ENCODE results near the gene TEX48. TPM values are rescaled to one million over a fixed set of nuclear protein-coding genes. Genes with fewer than 3 reads are reported as not detected.

TEX48 gene, protein sequence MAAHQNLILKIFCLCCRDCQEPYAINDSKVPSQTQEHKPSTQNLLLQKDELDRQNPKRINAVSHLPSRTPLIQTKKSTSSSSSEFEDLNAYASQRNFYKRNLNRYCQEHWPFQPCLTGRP
- polyA plus RNA-seq (ENCODE audit: insufficient read length in 4 of 4): not detected

DNA sequence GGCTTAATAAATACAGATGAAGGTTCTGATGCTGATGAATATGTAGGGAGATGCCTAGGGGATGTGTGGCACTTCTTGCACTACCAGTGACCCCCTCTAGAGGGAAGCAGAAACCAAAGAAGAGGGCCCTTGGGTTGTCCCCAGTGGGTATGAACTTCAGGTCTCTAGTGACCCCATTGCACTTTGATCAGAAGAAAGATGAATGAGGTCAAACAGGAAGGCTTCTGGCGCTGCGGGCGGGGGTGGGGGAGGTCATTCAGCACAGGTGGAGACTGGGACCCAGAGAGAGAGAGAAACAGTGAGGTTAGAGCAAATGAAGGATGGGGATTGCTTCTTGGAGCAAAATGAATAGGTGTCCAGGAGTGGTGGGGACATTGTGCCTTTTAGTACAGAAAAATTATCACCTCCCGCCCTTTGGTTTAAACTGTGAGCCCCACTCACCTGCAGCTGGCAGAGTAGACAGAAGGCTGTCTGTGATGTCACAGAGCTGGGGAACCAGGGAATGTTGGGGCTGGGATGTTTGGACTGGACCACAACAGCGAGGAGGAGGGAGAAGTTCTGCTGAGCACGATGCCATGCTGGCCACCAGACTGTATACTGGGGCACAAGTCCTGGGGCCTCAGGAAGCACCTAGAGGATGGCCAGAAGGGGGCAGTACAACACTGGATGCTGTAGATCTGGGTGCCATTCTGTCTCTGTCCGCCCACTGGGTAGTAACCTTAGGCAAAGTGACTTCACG, at the start of gene TEX48:
TEX48 (minus strand) TSS at position 599 of the 739 bp plus-strand sequence. CDS start 10,469 bp downstream, outside the sequence.
- DNase-seq (ENCODE audit: low read depth in 4 of 4, low spot score in 2 of 4): no peak

DNA sequence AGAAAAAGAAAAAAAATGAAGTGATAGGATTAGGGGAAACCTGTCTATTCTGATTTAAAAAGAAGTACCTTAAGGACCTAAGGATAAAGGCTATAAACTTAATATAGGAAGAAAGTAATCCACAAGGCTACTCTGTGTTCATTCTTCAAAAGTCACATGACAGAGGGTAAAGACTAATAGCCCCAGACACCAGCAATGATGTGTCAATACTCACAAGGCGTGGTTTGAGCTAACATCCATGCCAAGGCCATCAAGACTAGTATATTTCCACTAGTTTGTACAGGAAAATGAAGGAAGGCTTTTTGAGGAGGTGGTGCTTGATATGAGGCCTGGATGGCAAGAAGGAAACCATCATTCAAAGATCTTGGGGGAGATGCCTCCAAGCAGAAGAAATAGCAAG, 49.7 kb upstream of the TEX48 start:
- no peak for DNase-seq (ENCODE audit: low read depth in 4 of 4, low spot score in 2 of 4)

DNA sequence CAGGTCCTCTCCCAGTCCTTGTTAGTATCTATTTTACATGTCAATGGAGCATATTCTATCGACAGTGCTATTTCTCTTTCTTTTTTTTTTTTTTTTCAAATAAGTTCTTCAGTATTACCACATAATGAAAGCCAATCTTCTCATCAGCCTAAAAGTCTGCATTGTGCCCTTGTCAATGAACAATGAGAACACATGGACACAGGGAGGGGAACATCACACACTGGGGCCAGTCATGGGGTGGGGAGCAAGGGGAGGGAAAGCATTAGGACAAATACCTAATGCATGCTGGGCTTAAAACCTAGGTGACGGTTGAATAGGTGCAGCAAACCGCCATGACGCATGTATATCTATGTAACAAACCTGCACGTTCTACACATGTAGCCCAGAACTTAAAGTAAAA, 47.7 kb upstream of the TEX48 start:
- no peak for DNase-seq (ENCODE audit: low read depth in 4 of 4, low spot score in 2 of 4)

DNA sequence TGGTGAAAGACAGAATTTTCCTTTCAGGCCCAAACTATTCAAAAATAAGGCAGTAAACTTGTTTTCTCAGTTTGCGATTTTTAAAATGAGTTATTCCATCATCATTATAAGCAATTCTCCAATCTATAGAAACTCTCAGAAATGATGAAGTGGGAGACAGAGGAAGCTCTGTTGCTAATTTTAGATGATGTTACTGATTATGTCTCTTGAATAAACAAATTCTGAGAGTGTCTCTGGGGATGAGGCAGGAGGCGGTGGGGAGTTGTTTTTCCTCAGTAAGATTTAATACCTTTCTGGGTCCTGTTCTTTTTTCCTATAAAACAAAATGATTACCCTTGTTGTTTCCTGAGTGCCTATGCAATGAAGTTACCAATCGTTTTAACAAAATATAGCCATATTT, 43.9 kb upstream of the TEX48 start:
- no peak for DNase-seq (ENCODE audit: low read depth in 4 of 4, low spot score in 2 of 4)

DNA sequence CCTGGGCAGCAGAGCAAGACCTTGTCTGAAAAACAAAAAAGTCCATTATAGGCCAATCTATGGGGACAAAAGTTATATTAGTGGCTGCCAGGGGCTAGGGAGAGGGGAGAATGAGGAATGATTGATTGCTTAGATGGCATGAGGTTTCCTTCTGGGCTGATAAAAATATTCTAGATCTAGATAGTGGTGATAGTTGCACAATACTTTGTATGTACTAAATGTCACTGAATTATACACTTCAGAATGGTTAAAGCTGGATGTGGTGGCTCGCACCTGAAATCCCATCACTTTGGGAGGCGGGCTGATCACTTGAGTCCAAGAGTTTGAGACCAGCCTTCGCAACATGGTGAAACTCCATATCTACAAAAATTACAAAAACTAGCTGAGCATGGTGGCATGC, 42.8 kb upstream of the TEX48 start:
- no peak for DNase-seq (ENCODE audit: low read depth in 4 of 4, low spot score in 2 of 4)

DNA sequence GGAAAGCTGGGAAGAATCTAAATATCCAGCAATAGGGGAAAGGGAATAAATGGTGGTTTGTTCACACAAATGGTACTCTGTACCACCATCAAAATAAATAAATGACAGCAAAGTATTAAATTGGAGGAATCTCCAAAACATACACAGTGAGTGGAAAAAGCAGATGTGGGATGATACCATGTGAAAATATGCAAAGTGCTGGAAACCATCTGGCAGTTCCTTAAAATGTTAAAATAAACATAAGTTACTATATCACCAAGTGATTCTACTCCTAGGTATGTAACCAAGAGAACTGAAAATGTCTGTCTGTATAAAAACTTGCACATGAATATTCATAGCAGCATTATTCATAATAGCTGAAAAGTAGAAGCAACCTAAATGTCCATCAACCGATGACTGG, 41.9 kb upstream of the TEX48 start:
- DNase-seq (ENCODE audit: low read depth in 4 of 4, low spot score in 2 of 4): no peak

DNA sequence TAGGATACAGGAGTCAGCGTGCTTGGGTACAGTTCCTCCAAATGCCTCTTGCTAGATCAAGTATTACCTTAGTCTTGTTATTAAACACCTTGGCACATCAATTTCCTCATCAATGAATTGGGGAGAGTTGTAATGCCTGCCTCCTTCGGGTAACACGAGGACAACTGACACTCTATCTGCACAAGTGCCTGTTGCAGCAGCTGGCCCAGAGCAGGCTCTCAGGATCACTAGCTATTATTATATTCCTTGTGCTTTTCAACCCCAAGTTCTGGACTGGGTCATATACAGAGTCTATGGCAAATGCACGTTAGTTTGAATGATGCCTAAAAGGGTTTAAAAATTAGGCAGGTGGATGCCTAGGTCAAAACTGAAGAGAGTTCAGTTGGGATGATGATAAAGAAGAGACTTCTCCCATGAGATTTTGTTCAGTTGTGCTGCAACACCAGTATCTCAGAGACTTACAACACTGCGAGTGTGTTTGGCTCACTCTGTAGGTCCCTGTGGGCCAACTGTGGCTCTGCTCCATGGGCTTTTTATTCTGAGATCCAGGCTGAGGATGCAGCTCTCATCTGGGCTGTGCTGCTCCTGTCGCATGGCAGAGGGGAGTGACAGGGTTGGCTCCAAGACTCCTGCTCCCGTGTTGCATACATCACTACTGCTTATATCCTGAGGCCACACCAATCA, 41.1 kb upstream of the TEX48 start:
- DNase-seq (ENCODE audit: low read depth in 4 of 4, low spot score in 2 of 4): no peak

DNA sequence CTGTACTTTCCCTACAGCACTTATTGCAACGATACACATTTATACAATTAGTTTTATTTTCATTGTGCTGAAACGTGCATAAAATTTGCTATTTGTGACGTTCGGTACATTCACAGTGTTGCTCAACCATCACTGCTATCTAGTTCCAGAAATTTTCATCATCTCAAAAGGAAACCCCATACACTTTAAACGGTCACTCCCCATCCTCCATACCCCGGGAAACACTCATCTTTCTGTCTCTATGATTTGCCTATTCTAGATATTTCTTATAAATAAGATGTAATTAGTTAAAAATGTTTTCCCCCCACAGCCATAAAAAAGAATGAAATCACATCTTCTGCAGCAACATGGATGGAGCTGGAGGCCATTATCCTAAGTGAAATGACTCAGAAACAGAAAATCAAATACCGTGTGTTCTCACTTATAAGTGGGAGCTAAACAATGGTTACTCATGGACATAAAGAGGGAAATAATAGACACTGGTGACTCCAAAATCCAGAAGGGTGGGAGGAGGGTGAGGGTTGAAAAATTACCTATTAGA, 40.2 kb upstream of the TEX48 start:
- no peak for DNase-seq (ENCODE audit: low read depth in 4 of 4, low spot score in 2 of 4)

DNA sequence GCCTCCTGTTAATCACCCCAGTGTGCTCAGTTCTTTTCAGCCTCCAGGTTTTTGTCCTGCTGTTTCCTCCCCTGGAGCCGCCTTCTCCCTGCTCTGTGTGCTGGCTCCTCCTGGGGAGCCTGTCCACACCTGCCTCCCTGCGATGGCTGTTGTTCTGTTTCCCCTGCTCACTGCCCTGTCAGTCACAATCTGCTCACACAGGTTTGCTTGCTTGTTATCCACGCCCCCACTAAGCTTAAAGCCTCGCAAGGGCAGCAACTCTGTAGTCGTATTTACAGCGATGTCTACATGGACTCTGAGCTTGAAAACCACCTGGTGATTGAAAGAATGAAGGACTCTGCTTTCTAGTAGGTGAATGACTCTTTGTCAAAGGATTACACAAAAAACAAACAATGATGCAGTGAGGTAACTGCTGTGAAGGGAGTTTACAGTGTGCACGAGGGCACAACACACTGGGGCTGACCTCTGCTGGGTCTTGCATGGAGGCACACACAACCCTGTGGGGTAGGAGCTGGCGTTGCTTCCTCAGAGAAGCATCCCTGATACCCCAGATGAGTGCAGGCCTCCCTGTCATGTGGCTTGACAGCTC, 39.6 kb upstream of the TEX48 start:
- DNase-seq (ENCODE audit: low read depth in 4 of 4, low spot score in 2 of 4): no peak

DNA sequence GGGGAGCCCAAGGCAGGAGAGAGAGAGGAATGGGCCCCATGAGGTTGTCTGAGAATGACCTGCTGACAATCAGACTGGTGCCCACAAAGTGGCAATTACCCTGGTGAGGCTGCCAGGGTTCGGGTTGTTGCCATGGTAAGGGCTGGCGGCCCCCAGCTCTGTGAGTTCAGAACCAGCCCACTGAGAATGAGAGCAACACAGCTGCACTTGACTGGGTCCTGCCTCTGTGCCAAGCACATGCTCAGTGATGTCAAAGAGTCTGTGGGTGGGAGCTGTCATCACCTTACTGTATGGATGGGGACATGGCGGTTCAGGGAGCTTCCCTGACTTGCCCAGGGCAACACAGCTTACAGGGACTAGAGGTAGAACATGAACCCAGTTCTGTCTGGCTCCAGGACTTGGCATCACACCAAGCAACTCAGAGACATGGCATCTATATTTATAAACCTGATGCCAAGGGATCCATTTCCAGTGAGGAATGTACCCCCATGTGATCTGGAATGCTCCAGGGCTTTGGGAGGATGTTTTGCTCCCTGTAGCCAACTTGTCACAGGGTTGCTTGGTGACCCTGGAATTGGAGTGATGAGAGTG, 38.2 kb upstream of the TEX48 start:
- no peak for DNase-seq (ENCODE audit: low read depth in 4 of 4, low spot score in 2 of 4)

DNA sequence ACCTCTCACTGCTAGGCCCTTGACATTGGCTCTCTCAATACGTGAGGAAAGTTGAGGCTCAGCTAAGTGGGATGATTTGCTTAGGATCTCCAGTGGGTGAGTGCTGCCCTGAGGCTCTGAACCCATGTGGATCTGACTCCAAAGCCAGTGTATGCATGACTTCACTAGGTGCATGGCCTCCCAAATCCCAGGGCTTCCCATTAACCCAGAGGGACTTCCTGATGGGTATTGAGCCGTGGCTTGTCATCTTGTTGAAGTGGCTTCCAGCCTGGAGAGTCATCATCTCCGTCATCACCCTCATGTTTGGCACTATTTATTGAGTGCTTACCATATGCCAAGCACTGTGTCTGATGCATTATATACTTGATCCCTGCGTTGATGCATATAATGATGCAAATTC, 37.3 kb upstream of the TEX48 start:
- no peak for DNase-seq (ENCODE audit: low read depth in 4 of 4, low spot score in 2 of 4)

DNA sequence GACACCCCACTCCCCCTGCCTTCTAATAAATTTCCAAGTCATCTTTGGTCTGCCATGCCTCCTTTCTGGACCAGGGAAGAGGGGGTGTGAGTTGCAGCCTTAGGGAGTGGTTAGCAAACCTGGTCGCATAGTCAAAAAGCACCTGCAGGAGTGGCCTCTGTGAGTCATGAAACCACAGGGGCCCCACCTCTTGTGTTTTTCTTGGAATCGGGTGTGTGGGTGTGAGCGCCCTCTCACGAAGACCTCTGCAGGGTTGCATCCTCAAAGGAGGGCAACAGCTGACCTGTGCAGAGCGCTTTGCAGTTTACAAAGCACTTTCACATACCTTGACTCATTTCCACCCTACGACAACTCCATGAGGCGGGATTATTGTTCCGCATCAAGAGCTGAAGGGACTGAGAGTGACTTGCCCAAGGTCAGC, 36.8 kb upstream of the TEX48 start:
- DNase-seq (ENCODE audit: low read depth in 4 of 4, low spot score in 2 of 4): no peak

DNA sequence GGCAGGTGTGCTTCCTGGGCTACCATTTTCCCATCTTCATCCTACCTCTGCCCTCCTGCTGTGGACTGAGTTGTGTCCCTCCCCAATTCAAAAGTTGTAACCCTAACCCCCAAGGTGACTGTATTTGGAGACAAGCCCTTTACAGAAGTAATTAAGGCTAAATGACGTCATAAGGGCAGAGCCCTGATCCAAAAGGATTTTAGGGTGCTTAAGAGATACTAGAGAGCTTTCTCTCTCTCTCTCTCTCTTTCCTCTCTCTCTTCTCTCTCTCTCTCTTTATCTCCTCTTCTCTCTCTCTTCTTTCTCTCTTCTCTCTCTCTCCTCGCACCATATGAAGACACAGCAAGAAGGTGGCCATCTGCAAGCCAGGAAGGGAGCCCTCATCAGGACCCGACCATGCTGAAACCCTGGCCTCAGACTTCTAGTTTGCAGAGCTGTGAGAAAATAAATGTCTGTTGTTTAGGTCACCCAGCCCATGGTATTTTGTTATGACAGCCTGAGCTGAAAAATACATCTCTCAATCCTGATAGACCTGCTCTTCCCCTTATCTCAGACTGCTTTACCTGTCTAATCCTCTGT, 36.0 kb upstream of the TEX48 start:
- no peak for DNase-seq (ENCODE audit: low read depth in 4 of 4, low spot score in 2 of 4)

DNA sequence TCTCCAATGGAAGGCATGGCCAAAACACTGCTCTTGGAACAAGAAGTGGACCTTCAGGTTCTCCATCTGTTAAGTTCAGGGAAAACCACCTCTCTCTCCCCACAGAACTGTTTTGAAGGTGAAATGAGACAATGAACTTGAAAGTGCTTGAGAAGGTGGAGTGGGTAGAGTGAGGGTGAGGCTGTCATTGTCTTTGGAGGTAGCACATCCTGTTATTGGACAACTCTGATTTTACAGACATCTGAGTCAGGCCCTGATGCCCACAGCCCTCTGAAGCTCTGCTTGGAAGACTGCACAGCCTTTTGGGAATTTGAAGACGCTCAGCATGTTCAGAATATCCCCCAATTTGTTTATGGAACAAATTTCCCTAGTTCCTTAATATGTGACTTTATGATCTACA, 27.6 kb upstream of the TEX48 start:
- DNase-seq (ENCODE audit: low read depth in 4 of 4, low spot score in 2 of 4): no peak

DNA sequence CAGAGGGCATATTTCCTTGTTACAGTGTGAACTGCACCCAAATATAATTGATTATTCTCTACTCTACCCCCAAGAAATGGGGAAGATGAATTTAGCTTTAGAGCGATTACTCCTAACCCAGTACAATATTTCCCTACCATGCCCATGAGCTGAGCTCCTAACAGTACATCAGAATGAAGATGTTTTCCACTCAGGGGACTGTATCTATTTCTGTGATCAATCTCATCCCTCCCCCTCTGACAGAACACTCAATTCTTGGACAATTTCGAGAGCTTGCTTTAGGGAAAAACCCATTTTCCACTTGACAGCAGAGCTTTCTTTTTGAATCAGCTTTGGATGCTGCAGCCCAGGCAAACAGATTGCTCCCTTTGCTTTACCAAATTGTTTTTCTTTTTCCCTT, 24.7 kb upstream of the TEX48 start:
- DNase-seq (ENCODE audit: low read depth in 4 of 4, low spot score in 2 of 4): no peak

DNA sequence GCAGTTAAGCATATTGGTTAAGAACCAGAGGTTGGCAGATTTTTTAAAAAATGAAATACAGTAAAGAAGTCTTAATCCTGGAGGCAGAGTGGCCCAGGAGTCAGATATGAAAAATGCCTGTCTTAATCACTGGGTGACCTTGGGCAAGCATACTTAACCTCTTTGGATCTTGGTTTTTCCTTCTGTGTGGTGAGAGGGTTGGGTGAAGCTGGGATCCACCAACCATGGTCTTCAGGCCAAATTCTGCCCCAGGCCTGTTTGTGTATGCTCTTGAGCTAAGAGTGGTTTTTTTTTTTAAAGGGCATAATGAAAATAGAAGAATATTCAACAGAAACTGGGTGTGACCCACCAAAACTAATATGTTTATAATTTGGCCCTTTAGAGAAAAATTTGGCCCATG, 20.0 kb upstream of the TEX48 start:
- no peak for DNase-seq (ENCODE audit: low read depth in 4 of 4, low spot score in 2 of 4)

DNA sequence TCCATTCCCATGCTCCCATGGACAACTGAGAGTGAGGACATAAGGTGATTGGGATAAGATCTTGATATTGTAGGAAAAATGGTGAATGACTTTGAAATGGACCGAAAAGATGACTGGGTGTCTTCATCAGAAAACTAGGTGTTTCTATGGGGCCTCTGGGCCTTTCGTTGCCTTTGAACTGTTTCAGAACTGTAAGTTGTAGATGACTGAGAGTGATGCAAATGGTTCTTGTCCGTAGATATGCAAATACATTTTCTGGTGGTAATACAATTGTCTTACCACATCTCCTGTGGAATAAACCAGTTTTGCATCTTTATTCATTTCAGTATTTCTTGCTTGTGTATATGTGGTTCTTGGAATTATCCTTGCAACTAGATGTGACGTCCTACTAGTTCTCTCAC, 16.0 kb upstream of the TEX48 start:
- no peak for DNase-seq (ENCODE audit: low read depth in 4 of 4, low spot score in 2 of 4)

DNA sequence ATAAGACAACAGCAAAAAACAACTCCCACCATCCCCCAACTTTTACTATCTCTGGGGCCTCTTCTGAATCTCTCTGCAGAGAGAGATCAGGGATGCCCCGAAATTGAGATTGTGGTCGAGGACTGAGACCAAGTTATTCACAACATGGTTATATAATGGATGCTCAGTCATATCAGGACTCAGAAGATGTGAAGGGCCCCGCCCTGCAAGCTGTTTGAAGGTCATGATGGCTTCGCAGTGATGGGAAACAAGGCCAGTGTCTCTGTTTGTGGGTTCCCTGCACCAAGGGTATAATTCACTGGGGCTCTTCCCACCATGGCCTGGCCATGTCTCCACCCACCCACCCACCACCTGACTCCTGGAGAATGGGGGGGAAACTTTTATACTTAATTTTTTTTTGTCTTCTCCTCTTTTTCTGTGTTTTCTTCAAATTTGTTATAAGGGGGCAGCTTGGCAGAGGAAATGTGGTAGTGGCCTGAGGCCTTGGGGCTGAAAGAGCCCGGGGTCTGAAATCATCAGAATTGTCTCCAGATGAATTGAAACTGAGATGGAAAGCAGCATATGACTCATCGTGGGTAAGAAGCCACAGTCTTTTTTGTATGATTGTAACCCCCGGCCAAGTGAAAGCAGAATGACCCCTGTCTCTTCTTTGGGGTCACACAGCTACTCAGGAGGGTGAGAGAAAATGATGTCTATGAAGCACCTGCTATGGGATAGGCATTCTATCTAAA, 15.0 kb upstream of the TEX48 start:
- no peak for DNase-seq (ENCODE audit: low read depth in 4 of 4, low spot score in 2 of 4)

DNA sequence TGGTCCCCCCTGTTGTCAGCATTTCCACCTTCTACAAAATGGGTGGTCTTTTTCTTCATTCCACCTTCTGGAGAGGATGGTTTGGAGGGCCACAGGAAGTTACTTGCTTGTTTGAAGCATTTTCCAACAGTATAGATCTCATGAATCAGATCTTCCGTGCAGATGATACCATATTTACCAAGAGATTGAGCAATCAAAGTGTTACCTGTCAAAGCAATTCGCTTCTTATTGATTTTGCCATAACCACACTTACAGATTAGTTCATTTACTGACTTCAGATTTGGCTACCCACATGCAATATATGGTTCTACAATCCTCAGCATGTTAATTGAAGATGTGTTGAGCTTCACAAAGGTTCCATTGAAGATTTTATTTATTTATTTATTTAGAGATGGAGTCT, 14.0 kb upstream of the TEX48 start:
- DNase-seq (ENCODE audit: low read depth in 4 of 4, low spot score in 2 of 4): no peak

DNA sequence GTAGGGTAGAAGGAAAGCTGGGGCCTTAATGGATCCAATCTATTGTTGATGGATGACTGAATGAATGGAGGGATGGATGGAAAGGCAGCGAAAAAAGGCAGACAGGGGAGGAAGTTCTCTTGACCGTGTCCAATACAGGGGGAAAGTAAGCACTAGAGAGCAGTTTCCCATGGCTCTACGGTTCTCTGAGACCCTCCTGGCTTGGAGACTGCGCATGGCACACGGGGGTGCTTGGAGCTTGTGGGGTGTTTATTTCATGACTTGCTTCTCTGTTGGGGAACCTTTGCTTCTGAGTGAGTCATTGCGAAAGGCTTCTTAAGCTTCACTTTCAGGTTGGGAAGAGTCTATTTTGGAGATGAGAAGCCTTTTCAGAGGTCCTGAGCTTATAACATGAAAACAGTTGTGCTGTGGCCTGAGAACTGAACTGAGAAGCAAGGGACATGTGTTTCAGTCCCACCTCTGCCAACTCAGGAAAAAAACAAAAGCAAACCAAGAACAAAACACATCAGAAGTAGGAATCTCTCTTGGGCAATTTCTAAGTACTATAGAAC, 12.8 kb upstream of the TEX48 start:
- no peak for DNase-seq (ENCODE audit: low read depth in 4 of 4, low spot score in 2 of 4)

All from left renal cortex interstitium (tissue), 4 donors.